GM23248 (cell line): Measurements from ENCODE around the gene PPM1L. TPM values are rescaled to one million over a fixed set of nuclear protein-coding genes. Genes with fewer than 3 reads are reported as not detected.
A peak's percentile ranks its signal among the peaks of the same experiment; 100 is the strongest.

Experiments
- DNase-seq: peaks from one replicate; pipeline ENCODE4 v3.0.0-alpha.2; 2015
- H2AFZ ChIP-seq: fragments of 200-600 bp; sonication (generic); 2 replicates; pipeline ENCODE4 v1.6.1; 2016; ENCODE audit warnings: antibody characterized with exemption
- H3F3A ChIP-seq: fragments of 200-600 bp; sonication (generic); 2 replicates; pipeline ENCODE4 v1.6.1; 2016; ENCODE audit warnings: mild to moderate bottlenecking, antibody characterized with exemption, mixed run types; ENCODE audit not compliant: insufficient read depth
- H3K27ac ChIP-seq: fragments of 200-600 bp; sonication (generic); 2 replicates; pipeline ENCODE4 v1.5.1; 2016; ENCODE audit warnings: mild to moderate bottlenecking
- H3K27me3 ChIP-seq: fragments of 200-600 bp; sonication (generic); replicated peaks from 2 replicates; pipeline ENCODE4 v1.6.1; 2016; ENCODE audit warnings: mild to moderate bottlenecking; ENCODE audit not compliant: insufficient read depth
- H3K36me3 ChIP-seq: fragments of 200-600 bp; sonication (generic); 2 replicates; pipeline ENCODE4 v1.6.1; 2016; ENCODE audit warnings: low read depth, mild to moderate bottlenecking
- H3K4me1 ChIP-seq: fragments of 200-600 bp; sonication (generic); 2 replicates; pipeline ENCODE4 v1.6.1; 2016; ENCODE audit warnings: mild to moderate bottlenecking; ENCODE audit not compliant: insufficient read depth
- H3K4me2 ChIP-seq: fragments of 200-600 bp; sonication (generic); one replicate; pipeline ENCODE4 v1.6.1; 2016; ENCODE audit warnings: mild to moderate bottlenecking; ENCODE audit not compliant: unreplicated experiment
- H3K4me3 ChIP-seq: fragments of 200-600 bp; sonication (generic); 2 replicates; pipeline ENCODE4 v1.5.1; 2016; ENCODE audit warnings: mild to moderate bottlenecking
- H3K79me2 ChIP-seq: fragments of 200-600 bp; sonication (generic); 2 replicates; pipeline ENCODE4 v1.6.1; 2016; ENCODE audit warnings: mild to moderate bottlenecking; ENCODE audit not compliant: insufficient read depth
- H3K9ac ChIP-seq: fragments of 200-600 bp; sonication (generic); 2 replicates; pipeline ENCODE4 v1.6.1; 2016; ENCODE audit warnings: mild to moderate bottlenecking
- H3K9me2 ChIP-seq: fragments of 200-600 bp; sonication (generic); 2 replicates; pipeline ENCODE4 v1.6.1; 2016; ENCODE audit warnings: mixed run types, mild to moderate bottlenecking, moderate library complexity; ENCODE audit not compliant: insufficient read depth
- H3K9me3 ChIP-seq: fragments of 200-600 bp; sonication (generic); one replicate; pipeline ENCODE4 v1.6.1; 2017; ENCODE audit warnings: low read depth
- H4K20me1 ChIP-seq: fragments of 200-600 bp; sonication (generic); 2 replicates; pipeline ENCODE4 v1.6.0; 2016; ENCODE audit not compliant: insufficient read depth
- EZH2 ChIP-seq: fragments of 200-600 bp; sonication (generic); IDR thresholded peaks from 2 replicates; pipeline ENCODE4 v1.6.1; 2018; ENCODE audit warnings: antibody characterized with exemption, mild to moderate bottlenecking; ENCODE audit not compliant: insufficient read depth, poor library complexity, severe bottlenecking
- EZH2phosphoT487 ChIP-seq: fragments of 200-600 bp; sonication (generic); IDR thresholded peaks from 2 replicates; pipeline ENCODE4 v1.6.1; 2018; ENCODE audit warnings: antibody characterized with exemption, moderate library complexity, mild to moderate bottlenecking, low read depth; ENCODE audit not compliant: insufficient read depth
- WGBS, 2 experiments: methylation state at CpG; one replicate each; pipeline ENCODE4 v1.1.6; 2015 to 2017; ENCODE audit warnings: low lambda C conversion rate in 2 of 2, low coverage in 1 of 2; ENCODE audit errors: missing lambda C conversion rate in 2 of 2; 5-methylcytosine and 5-hydroxymethylcytosine counted together
- in situ Hi-C: fragments of 300-500 bp; cut with MboI; formaldehyde crosslinking; loops from 2 replicates; pipeline ENCODE4 v1.15.0; 2020
- polyA plus RNA-seq: library from polyadenylated mRNA; unstranded; fragments of >200 nt; fragmentation: Nextera tagmentation; extraction: Ambion mirVana; gene quantifications from 2 replicates; pipeline ENCODE4 v1.2.1, GENCODE V29; 2016
- total RNA-seq: library from RNA; depleted of rRNA; stranded (reverse); fragments of >200 nt; shearing (Covaris generic); gene quantifications from 2 replicates; pipeline ENCODE4 v1.2.3, GENCODE V29; 2014

Gene PPM1L
- total and polyA plus RNA-seq, 2 experiments from 2014 or later: under 0.01 to 0.26 TPM

- DNase-seq: peak; percentile 2
- no peaks in the 10 kb centered on the region for H4K20me1 ChIP-seq
- 37 to 43% methylated on average over 2 of the region's 2 CpGs for WGBS, 2 experiments
- no peaks in the 10 kb centered on the region for H3K27me3 ChIP-seq
- TF ChIP-seq EZH2 (no peak), EZH2phosphoT487 (no peak)
- H3K9ac ChIP-seq: no peak overlapping the region
- H3F3A ChIP-seq: no peaks in the 10 kb centered on the region
- H3K27ac ChIP-seq: no peak overlapping the region
- no peak overlapping the region for H3K4me2 ChIP-seq
- H3K36me3 ChIP-seq: no peaks in the 10 kb centered on the region
- no peaks in the 10 kb centered on the region for H3K9me3 ChIP-seq
- H3K4me1 ChIP-seq: no peaks in the 10 kb centered on the region
- H2AFZ ChIP-seq: no peak overlapping the region
- in situ Hi-C loops: no loop called here
- no peaks in the 10 kb centered on the region for H3K79me2 ChIP-seq
- H3K4me3 ChIP-seq: no peak overlapping the region
- no peaks in the 10 kb centered on the region for H3K9me2 ChIP-seq
Observed at GRCh38 chr3:161035711-161036110, 279.7 kb downstream of the PPM1L start.

- H3K4me3 ChIP-seq: no peak overlapping the region
- H3K9me2 ChIP-seq: no peaks in the 10 kb centered on the region
- H3K27me3 ChIP-seq: no peaks in the 10 kb centered on the region
- H3K9ac ChIP-seq: no peak overlapping the region
- H3K79me2 ChIP-seq: no peaks in the 10 kb centered on the region
- in situ Hi-C loops: no loop called here
- H4K20me1 ChIP-seq: no peaks in the 10 kb centered on the region
- H3K27ac ChIP-seq: no peak overlapping the region
- WGBS, 2 experiments: 30 to 41% methylated on average over 3 of the region's 3 CpGs
- H3K36me3 ChIP-seq: no peaks in the 10 kb centered on the region
- no peaks in the 10 kb centered on the region for H3K4me1 ChIP-seq
- TF ChIP-seq EZH2phosphoT487 (no peak), EZH2 (no peak)
- no peak for DNase-seq
- no peaks in the 10 kb centered on the region for H3F3A ChIP-seq
- no peak overlapping the region for H3K4me2 ChIP-seq
- H3K9me3 ChIP-seq: no peaks in the 10 kb centered on the region
- no peak overlapping the region for H2AFZ ChIP-seq
Observed at GRCh38 chr3:161038725-161039124, 282.7 kb downstream of the PPM1L start.

GRCh38 chr3:161042023-161042501 lies 286.0 kb downstream of the PPM1L start:
- H3K9ac ChIP-seq: no peak overlapping the region
- H4K20me1 ChIP-seq: no peaks in the 10 kb centered on the region
- no peaks in the 10 kb centered on the region for H3K9me3 ChIP-seq
- no peak overlapping the region for H3K4me2 ChIP-seq
- DNase-seq: no peak
- no peaks in the 10 kb centered on the region for H3K4me1 ChIP-seq
- no peak overlapping the region for H3K27ac ChIP-seq
- no peaks in the 10 kb centered on the region for H3K27me3 ChIP-seq
- 58 to 64% methylated on average over 2 of the region's 2 CpGs for WGBS, 2 experiments
- no peaks in the 10 kb centered on the region for H3K79me2 ChIP-seq
- no peak overlapping the region for H3K4me3 ChIP-seq
- TF ChIP-seq EZH2 (no peak), EZH2phosphoT487 (no peak)
- H3F3A ChIP-seq: no peaks in the 10 kb centered on the region
- in situ Hi-C loops: no loop called here
- H3K36me3 ChIP-seq: no peaks in the 10 kb centered on the region
- H2AFZ ChIP-seq: no peak overlapping the region
- no peaks in the 10 kb centered on the region for H3K9me2 ChIP-seq

- 18 to 19% methylated on average over 5 of the region's 5 CpGs for WGBS, 2 experiments
- Histone ChIP-seq H3K9me3 (no peaks in the 10 kb centered on the region), H3K79me2 (no peaks in the 10 kb centered on the region), H2AFZ (no peak overlapping the region), H3K36me3 (no peaks in the 10 kb centered on the region), H3K27me3 (no peaks in the 10 kb centered on the region), H3K9me2 (no peaks in the 10 kb centered on the region), H3F3A (no peaks in the 10 kb centered on the region), H3K4me2 (no peak overlapping the region), H3K27ac (no peak overlapping the region), H3K4me3 (no peak overlapping the region), H3K9ac (no peak overlapping the region), H3K4me1 (no peaks in the 10 kb centered on the region), H4K20me1 (no peaks in the 10 kb centered on the region)
- no peak for DNase-seq
- in situ Hi-C loops: no loop called here
- no peak for TF ChIP-seq EZH2
- TF ChIP-seq EZH2phosphoT487: no peak
Observed at GRCh38 chr3:161043336-161044035, 287.5 kb downstream of the PPM1L start.
